Trophoblast cell (in vitro differentiated cells and primary cell): ENCODE data around the gene IPO9.

Experiments used
- DNase-seq, 2 donors: peaks; one replicate each; pipeline ENCODE4 v3.0.0-alpha.2; 2016
- H2AFZ ChIP-seq: 2 replicates; pipeline ENCODE4 v1.6.1; 2013; ENCODE audit warnings: low read length, moderate library complexity, mild to moderate bottlenecking; ENCODE audit not compliant: insufficient read depth, poor library complexity
- H2AK5ac ChIP-seq: 2 replicates; pipeline ENCODE4 v1.6.1; 2013; ENCODE audit warnings: mild to moderate bottlenecking, low read length
- H2BK120ac ChIP-seq: 2 replicates; pipeline ENCODE4 v1.6.1; 2013; ENCODE audit warnings: low read length, mild to moderate bottlenecking, moderate library complexity; ENCODE audit not compliant: insufficient read depth, poor library complexity
- H2BK12ac ChIP-seq: 2 replicates; pipeline ENCODE4 v1.6.1; 2013; ENCODE audit warnings: mild to moderate bottlenecking, low read length, moderate library complexity
- H2BK5ac ChIP-seq: 2 replicates; pipeline ENCODE4 v1.6.1; 2013; ENCODE audit warnings: low read length, low read depth, moderate library complexity, mild to moderate bottlenecking; ENCODE audit not compliant: poor library complexity
- H3K14ac ChIP-seq: 2 replicates; pipeline ENCODE4 v1.6.1; 2013; ENCODE audit warnings: mild to moderate bottlenecking, low read length
- H3K18ac ChIP-seq: 2 replicates; pipeline ENCODE4 v1.6.1; 2013; ENCODE audit warnings: mild to moderate bottlenecking, low read length
- H3K23ac ChIP-seq: 2 replicates; pipeline ENCODE4 v1.6.1; 2013; ENCODE audit warnings: low read length
- H3K27ac ChIP-seq: 2 replicates; pipeline ENCODE4 v1.5.1; 2013; ENCODE audit warnings: low read depth, mild to moderate bottlenecking, inconsistent platforms, low read length, moderate library complexity
- H3K27me3 ChIP-seq: 2 replicates; pipeline ENCODE4 v1.6.1; 2013; ENCODE audit warnings: inconsistent platforms, mild to moderate bottlenecking, low read length, moderate library complexity; ENCODE audit not compliant: insufficient read depth
- H3K36me3 ChIP-seq, 2 experiments: 1 replicate in 1 of 2; 2 replicates in 1 of 2; pipeline ENCODE4 v1.6.1; 2013; ENCODE audit warnings: low read length in 2 of 2, mild to moderate bottlenecking in 2 of 2, moderate library complexity in 1 of 2; ENCODE audit not compliant: insufficient read depth in 2 of 2, control insufficient read depth in 1 of 2
- H3K4ac ChIP-seq: 2 replicates; pipeline ENCODE4 v1.6.1; 2013; ENCODE audit warnings: low read depth, mild to moderate bottlenecking, low read length, moderate library complexity
- H3K4me1 ChIP-seq, 2 experiments: 1 replicate in 1 of 2; 2 replicates in 1 of 2; pipeline ENCODE4 v1.6.1; 2013; ENCODE audit warnings: low read length in 2 of 2, mild to moderate bottlenecking in 2 of 2, moderate library complexity in 1 of 2; ENCODE audit not compliant: insufficient read depth in 2 of 2, control insufficient read depth in 1 of 2
- H3K4me2 ChIP-seq: 2 replicates; pipeline ENCODE4 v1.6.1; 2013; ENCODE audit warnings: inconsistent platforms, mild to moderate bottlenecking, low read length, moderate library complexity
- H3K4me3 ChIP-seq: 2 replicates; pipeline ENCODE4 v1.5.1; 2013; ENCODE audit warnings: mild to moderate bottlenecking, low read depth, low read length, inconsistent platforms
- H3K79me1 ChIP-seq: one replicate; pipeline ENCODE4 v1.6.1; 2013; ENCODE audit warnings: low read length
- H3K79me2 ChIP-seq: 2 replicates; pipeline ENCODE4 v1.6.1; 2013; ENCODE audit warnings: low read length, mild to moderate bottlenecking; ENCODE audit not compliant: control insufficient read depth, insufficient read depth, poor library complexity
- H3K9ac ChIP-seq: 2 replicates; pipeline ENCODE4 v1.6.1; 2013; ENCODE audit warnings: mild to moderate bottlenecking, low read length
- H3K9me3 ChIP-seq: 2 replicates; pipeline ENCODE4 v1.6.1; 2013; ENCODE audit warnings: low read depth, mild to moderate bottlenecking, control low read depth, inconsistent platforms, low read length; ENCODE audit not compliant: insufficient read depth
- H4K12ac ChIP-seq: 2 replicates; pipeline ENCODE4 v1.6.1; 2013; ENCODE audit warnings: low read depth, mild to moderate bottlenecking, low read length, moderate library complexity
- H4K8ac ChIP-seq: 2 replicates; pipeline ENCODE4 v1.6.1; 2013; ENCODE audit warnings: low read depth, mild to moderate bottlenecking, low read length, moderate library complexity
- H4K91ac ChIP-seq: one replicate; pipeline ENCODE4 v1.6.1; 2013; ENCODE audit warnings: low read depth, mild to moderate bottlenecking, low read length, moderate library complexity
- WGBS: extraction: QIAGEN DNeasy Blood & Tissue Kit; methylation state at CpG from one replicate; pipeline ENCODE4 v1.1.7; 2013; ENCODE audit warnings: missing lambda C conversion rate; ENCODE audit not compliant: insufficient read length, insufficient coverage; ENCODE audit errors: extremely low coverage; 5-methylcytosine and 5-hydroxymethylcytosine counted together

IPO9 gene

GRCh38 chr1:201898240-201898894 lies 69.4 kb downstream of the IPO9 start:
- Histone ChIP-seq H3K23ac (no peak overlapping the region), H3K18ac (no peak overlapping the region), H2AFZ (no peak overlapping the region), H3K79me2 (no peaks in the 10 kb centered on the region), H2BK120ac (no peak overlapping the region), H2BK5ac (no peak overlapping the region), H2AK5ac (no peak overlapping the region), H2BK12ac (no peak overlapping the region), H3K14ac (no peak overlapping the region), H3K27ac (no peak overlapping the region), H3K27me3 (no peaks in the 10 kb centered on the region), H4K8ac (no peak overlapping the region), H4K91ac (no peak overlapping the region), H3K9me3 (peaks cover 4% of the 10 kb centered on the region), H3K4me2 (no peak overlapping the region), H3K36me3 (peaks cover 0 to 1% of the 10 kb centered on the region in 2 experiments), H4K12ac (no peak overlapping the region), H3K4me3 (no peak overlapping the region), H3K9ac (no peak overlapping the region), H3K4ac (no peak overlapping the region), H3K79me1 (peaks cover 4% of the 10 kb centered on the region), H3K4me1 (peaks cover 3 to 9% of the 10 kb centered on the region in 2 experiments)
- no peak for DNase-seq
- no CpG with 5 or more reads among the region's 4 CpGs for WGBS

- WGBS: no CpG with 5 or more reads among the region's 4 CpGs
- H3K36me3 ChIP-seq: peaks cover 0 to 1% of the 10 kb centered on the region in 2 experiments
These were observed 70.0 kb downstream of the IPO9 start for GRCh38 chr1:201898992-201899391.

DNA sequence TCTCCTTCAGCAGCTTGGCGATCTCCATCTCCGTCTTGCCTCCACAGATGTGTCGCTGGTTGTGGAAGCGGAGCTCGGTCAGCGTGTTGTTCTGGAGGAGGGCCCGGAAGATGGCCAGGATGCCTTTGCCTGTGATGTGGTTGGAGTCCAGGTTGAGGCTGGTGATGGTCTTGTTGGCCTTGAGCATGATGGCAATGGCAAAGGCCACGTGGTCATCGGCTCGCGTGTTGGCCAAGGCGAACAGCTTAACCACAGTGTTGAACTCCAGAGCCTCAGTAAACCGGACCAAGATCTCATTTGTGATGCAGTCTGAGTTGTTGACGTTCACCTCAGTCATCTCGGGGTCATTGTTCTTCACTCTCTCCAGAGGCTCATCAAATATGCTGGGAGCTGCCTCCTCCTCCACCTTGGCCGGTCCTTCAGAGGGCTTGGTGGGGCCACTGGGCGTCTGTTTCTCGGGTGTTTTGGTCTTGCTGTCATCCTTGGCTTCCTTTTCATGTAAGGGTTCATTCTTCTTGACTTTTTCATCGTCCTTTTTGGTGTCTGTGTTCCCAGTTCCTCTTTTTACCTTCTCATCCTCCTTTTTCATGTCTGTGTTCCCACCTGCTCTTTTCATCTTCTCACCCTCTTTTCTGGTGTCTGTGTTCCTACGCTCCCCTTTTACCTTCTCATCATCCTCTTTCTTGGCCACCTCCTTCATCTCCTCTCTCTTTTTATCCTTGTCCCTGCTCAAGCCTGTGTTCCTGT lies 70.9 kb downstream of the IPO9 start:
- no peaks in the 10 kb centered on the region for H3K27me3 ChIP-seq
- no peak overlapping the region for H3K14ac ChIP-seq
- no peak overlapping the region for H2AFZ ChIP-seq
- H3K27ac ChIP-seq: no peak overlapping the region
- no CpG with 5 or more reads among the region's 20 CpGs for WGBS
- H3K4me1 ChIP-seq: peaks cover 13 to 15% of the 10 kb centered on the region in 2 experiments
- H4K12ac ChIP-seq: no peak overlapping the region
- no peak overlapping the region for H2BK5ac ChIP-seq
- no peak overlapping the region for H3K23ac ChIP-seq
- H3K4ac ChIP-seq: no peak overlapping the region
- H2BK120ac ChIP-seq: no peak overlapping the region
- H3K9me3 ChIP-seq: peaks cover 4% of the 10 kb centered on the region
- H3K36me3 ChIP-seq: peaks cover 0 to 1% of the 10 kb centered on the region in 2 experiments
- no peak overlapping the region for H2BK12ac ChIP-seq
- no peak overlapping the region for H3K4me3 ChIP-seq
- peaks cover 10% of the 10 kb centered on the region for H3K79me1 ChIP-seq
- DNase-seq: no peak
- no peak overlapping the region for H4K91ac ChIP-seq
- H3K4me2 ChIP-seq: no peak overlapping the region
- H3K79me2 ChIP-seq: no peaks in the 10 kb centered on the region
- H2AK5ac ChIP-seq: no peak overlapping the region
- no peak overlapping the region for H3K9ac ChIP-seq
- H3K18ac ChIP-seq: no peak overlapping the region
- peak overlapping the region; percentile 19 for H4K8ac ChIP-seq

More at GRCh38 chr1:201898992-201899391, 70.0 kb downstream of the IPO9 start:
- no peaks in the 10 kb centered on the region for H3K79me2 ChIP-seq
- H3K23ac ChIP-seq: no peak overlapping the region
- no peak overlapping the region for H3K4me2 ChIP-seq
- no peak overlapping the region for H3K4me3 ChIP-seq
- no peak overlapping the region for H3K18ac ChIP-seq
- no peak overlapping the region for H2BK5ac ChIP-seq
- H3K9me3 ChIP-seq: peaks cover 4% of the 10 kb centered on the region
- no peak overlapping the region for H3K27ac ChIP-seq
- H3K14ac ChIP-seq: no peak overlapping the region
- no peak overlapping the region for H2AFZ ChIP-seq
- peaks cover 9 to 14% of the 10 kb centered on the region in 2 experiments for H3K4me1 ChIP-seq
- no peaks in the 10 kb centered on the region for H3K27me3 ChIP-seq
- H4K12ac ChIP-seq: no peak overlapping the region
- H2BK120ac ChIP-seq: no peak overlapping the region
- H4K91ac ChIP-seq: no peak overlapping the region
- no peak overlapping the region for H4K8ac ChIP-seq
- peaks cover 10% of the 10 kb centered on the region for H3K79me1 ChIP-seq
- no peak for DNase-seq
- H3K4ac ChIP-seq: no peak overlapping the region
- H2AK5ac ChIP-seq: no peak overlapping the region
- no peak overlapping the region for H3K9ac ChIP-seq
- H2BK12ac ChIP-seq: no peak overlapping the region

- Histone ChIP-seq H2BK12ac (no peak overlapping the region), H4K91ac (no peak overlapping the region), H2AK5ac (no peak overlapping the region), H3K23ac (no peak overlapping the region), H3K27me3 (no peaks in the 10 kb centered on the region), H2AFZ (no peak overlapping the region), H3K4ac (no peak overlapping the region), H3K9ac (no peak overlapping the region), H3K36me3 (peaks cover 0 to 1% of the 10 kb centered on the region in 2 experiments), H3K9me3 (peaks cover 4% of the 10 kb centered on the region), H3K79me2 (no peaks in the 10 kb centered on the region), H3K4me1 (peaks cover 17 to 20% of the 10 kb centered on the region in 2 experiments), H4K8ac (peak overlapping the region; percentile 19), H3K79me1 (peaks cover 14% of the 10 kb centered on the region), H3K18ac (no peak overlapping the region), H3K27ac (no peak overlapping the region), H3K4me2 (no peak overlapping the region), H3K14ac (no peak overlapping the region), H2BK5ac (no peak overlapping the region), H3K4me3 (no peak overlapping the region), H2BK120ac (no peak overlapping the region), H4K12ac (no peak overlapping the region)
- DNase-seq: no peak
- no CpG with 5 or more reads among the region's 5 CpGs for WGBS
These were observed 71.5 kb downstream of the IPO9 start for GRCh38 chr1:201900476-201900875.
